ENCODE results near the gene PHLPP1.
"Not testable (repeated sequence)": the region's sequence is repeated elsewhere in the genome, so short reads cannot be mapped to it uniquely, and the experiment has no call there.

The PHLPP1 gene

DNA sequence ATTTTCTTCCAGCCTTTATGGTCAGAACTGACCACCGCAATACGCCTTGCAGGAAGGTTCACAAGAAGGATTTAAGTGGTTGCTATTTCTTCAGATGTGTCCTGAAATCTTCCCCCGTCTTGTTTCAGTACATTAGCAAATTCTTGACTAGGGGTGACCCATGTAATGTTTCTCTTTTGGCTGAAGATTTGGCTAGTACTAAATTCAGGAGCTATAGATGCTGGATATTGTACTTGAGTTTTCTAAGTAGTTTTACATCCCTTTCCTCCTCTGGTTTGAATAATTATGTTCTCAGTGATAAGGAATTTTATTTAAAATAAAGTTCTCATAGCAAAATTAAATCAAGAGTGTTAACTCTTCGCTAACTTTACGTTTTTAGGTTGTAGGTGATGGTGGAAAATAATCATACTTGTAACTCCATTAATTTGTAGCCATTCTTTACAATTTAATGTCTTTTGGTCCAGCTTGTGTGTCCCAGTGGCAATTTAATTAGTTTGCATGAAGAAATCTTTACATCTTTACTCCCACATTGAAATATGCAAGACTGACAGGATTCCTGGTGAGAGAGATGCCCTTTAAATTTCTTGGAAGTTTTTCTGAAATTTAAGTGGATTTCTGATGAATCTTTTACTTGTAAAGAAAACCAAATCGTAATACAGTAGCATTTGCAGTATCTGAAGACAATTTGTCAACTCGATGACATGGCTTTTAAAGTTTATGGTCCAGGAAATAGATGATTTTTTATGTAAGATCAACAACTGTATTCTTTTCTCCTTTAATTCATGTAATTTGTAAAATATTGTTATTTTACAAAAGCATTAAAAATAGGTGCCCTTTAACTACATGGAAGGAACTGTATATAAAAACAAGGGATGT lies 2.8 kb downstream of the PHLPP1 start:
- peak; percentile 8 for DNase-seq (ENCODE audit: low read depth)

- DNase-seq (ENCODE audit: low read depth) = no peak
These were observed 4.7 kb downstream of the PHLPP1 start for GRCh38 chr18:62720048-62720447.

DNA sequence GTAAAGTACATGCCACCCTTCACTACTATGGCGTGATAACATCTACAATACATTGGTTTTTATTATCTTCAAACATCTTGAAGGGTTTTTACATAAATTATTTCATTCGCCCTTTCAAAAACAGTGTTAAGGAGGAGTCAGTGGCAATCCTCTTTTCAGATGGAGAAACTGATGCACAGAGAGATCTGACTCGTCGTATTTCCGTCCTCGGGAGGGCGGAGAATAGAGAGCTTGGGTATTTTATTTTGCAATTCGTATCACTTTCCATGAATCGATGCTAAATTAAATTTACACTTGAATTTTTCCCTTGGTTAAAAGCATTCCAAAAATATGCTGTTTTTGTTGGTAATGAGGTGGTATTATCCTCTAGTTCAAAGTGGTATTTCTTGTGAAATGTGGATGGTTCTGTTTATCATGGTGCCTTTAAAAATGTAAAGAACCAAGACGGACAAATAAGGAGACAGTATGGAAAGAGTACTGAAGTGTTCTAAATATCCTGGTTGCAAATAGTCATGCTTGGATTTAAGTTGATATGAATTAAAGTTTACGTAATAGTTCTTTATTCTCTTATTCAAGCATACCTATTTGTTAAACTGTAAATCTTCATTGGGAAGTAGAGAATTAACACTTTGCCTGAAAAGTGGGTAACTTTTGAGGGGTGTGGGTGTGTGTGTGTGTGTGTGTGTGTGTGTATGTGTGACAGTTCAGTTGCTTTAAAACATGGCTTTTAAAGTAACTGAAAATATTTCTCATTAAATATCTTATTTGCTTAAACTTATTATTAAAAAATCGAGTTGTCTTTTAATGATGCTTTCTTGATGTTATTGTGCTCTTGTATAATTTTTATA lies 5.6 kb downstream of the PHLPP1 start:
- DNase-seq (ENCODE audit: low read depth) = no peak

DNA sequence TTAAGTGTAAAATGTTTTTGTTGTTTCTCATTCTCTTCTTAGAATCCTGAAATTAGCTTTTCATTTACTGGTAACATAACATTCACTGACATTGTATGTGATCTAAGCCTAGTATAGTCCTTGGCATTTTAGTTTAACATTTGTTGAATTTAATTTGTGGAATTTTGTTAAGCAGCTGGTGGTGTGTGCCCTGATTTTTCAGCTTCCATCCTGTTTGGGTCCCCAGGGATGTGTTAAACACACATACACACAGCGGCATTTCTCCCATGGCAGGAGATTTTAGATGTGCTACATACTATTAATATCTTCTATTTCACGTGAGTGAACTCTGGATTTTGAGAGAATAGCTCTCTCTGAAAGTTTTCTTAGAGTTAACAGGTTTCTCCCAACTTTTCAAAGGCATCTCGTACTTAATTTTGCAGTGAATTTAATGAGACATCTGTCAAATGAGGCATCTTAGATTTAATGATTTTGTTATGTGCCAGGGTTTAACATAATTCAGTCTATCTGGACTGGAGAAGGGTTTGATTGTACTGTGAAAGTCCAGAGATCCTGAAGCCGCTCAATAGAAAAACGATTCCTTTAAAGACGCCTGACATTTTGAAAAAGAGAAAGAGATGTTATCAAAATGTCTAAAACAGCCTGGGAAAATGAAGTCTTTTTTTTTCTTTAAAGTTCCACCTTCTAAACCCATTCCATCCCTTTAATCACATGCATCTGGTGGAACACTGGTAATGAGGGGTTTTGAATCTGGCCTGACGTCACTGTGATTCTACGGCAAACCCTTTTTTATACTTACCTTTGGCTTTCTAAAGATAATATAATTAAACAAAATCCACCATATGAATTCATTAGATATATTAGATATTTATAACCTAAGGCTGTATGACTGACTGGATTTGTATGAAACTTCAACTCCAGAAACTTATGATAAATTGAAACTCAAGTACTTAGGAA lies 6.8 kb downstream of the PHLPP1 start:
- no peak for DNase-seq (ENCODE audit: low read depth)

- DNase-seq (ENCODE audit: low read depth) = no peak
These were observed 8.4 kb downstream of the PHLPP1 start for GRCh38 chr18:62723666-62724281.

GRCh38 chr18:62725896-62726295 lies 10.6 kb downstream of the PHLPP1 start:
- DNase-seq (ENCODE audit: low read depth) = no peak

DNA sequence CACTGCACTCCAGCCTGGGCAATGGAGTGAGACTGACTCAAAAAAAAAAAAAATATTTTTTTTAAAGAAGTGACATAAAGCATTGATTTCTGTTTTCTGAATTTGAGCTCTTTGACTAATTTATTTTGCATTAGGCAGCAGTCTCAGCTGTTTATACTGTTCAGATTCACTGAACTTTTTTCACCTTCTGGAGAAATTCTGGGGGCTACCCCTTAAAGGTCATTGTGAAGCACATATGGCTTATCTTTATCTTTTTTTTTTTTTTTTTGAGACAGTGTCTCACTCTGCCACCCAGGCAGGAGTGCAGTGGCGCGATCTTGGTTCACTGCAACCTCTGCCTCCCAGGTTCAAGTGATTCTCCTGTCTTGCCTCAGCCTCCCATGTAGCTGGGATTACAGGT lies 12.9 kb downstream of the PHLPP1 start:
- no peak for DNase-seq (ENCODE audit: low read depth)

- no peak for DNase-seq (ENCODE audit: low read depth)
These were observed 14.4 kb downstream of the PHLPP1 start for GRCh38 chr18:62729487-62730386.

- DNase-seq (ENCODE audit: low read depth) = peak; percentile 73
These were observed 15.6 kb downstream of the PHLPP1 start for GRCh38 chr18:62730941-62731340.

DNA sequence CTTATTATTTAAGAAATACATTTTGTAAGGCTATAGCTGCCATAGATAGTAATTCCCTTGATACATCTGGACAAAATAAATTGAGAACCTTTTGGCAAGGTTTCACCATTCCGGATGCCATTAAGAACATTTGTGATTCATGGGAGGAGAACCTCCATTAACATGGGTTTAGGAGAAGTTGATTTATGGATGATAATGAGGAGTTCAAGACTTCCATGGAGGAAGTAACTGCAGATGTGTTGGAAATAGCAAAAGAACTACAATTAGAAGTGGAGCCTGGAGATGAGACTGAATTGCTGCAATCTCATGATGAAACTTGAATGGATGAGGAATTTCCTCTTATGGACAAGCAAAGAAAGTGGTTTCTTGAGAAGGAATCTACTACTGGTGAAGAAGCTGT lies 17.3 kb downstream of the PHLPP1 start:
- DNase-seq (ENCODE audit: low read depth) = no peak

DNA sequence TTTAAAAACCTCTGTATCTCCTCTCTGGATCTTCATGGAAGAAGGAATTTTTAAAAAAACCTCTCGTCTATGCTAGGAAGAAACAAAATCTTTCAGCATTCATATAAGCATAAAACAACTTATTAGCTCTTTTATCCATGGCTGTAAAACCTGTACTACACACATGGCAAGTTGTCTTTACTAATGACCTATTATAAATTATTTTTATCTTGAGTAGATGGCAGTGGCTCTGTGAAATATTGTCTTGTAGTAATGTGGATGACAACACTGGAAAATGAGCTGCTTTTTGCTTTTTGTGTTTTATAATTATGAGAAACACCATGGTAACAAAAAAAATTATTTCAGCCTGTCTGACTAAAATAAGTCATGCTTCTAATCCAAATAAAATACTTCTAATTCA lies 18.9 kb downstream of the PHLPP1 start:
- DNase-seq (ENCODE audit: low read depth) = no peak

- DNase-seq (ENCODE audit: low read depth) = no peak
These were observed 20.0 kb downstream of the PHLPP1 start for GRCh38 chr18:62735387-62735786.

GRCh38 chr18:62736077-62736855 lies 20.9 kb downstream of the PHLPP1 start:
- no peak for DNase-seq (ENCODE audit: low read depth)

DNA sequence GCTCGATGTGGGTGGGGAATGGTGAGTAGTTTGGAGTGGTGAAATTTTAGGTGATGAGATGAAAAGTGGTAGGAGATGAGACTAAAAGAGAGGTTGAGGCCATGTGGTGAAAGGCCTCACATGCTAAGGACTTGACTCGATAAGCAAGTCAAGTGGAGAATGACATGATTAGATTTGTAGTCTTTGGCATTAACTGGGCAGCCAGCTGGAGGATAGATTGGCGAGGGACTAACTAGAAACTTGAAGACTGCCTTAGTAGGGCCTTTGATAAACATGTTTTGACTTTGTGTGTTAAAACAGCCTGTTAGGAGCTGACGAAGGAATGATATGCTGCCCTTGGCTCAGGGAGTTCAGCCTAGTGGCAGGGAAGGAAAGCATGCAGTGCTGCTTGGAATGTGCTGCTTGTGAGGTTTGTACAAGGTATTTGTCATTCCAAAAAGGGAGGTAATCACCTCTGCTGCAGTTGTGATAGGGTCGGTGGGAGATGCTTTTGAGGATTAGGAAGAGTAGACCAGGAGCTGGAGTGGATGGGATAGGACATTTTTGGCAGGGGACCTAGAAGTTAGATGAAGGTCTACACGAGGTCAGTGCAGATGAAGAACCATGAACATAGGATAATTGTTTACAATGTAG lies 22.0 kb downstream of the PHLPP1 start:
- DNase-seq (ENCODE audit: low read depth) = no peak

GRCh38 chr18:62738639-62739038 lies 23.3 kb downstream of the PHLPP1 start:
- no peak for DNase-seq (ENCODE audit: low read depth)

DNA sequence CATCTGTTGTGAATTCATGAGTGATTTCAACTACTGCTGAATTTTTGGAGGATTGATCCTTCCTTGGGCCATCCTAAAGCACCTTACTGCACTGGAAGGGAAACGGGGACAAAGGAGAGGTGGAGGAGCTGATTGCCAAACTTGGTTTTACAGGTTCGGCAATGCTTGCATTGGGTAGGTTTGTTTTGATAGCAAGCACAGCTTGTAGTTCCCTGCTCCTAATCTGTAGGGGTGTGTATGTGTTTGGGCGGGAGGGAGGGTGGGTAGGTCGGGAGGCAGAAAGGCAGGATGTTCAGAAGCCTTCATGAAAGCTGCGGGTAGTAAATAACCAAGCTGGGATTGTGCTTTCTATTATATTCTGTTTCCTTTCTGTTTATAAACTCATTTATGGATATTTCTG lies 24.6 kb downstream of the PHLPP1 start:
- no peak for DNase-seq (ENCODE audit: low read depth)

DNA sequence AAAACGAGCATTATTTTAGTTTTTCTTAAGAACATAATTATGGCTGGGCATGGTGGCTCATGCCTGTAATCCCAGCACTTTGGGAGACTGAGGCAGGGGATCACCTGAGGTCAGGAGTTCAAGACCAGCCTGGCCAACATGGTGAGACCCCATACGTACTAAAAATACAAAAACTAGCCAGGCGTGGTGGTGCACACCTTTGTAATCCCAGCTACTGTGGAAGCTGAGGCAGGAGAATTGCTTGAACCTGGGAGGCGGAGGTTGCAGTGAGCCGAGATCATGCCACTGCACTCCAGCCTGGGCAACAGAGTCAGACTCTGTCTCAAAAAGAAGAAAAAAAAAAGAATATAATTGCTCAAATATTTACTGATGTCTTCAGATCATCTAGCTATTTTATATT lies 25.3 kb downstream of the PHLPP1 start:
- not testable (repeated sequence) for DNase-seq (ENCODE audit: low read depth)

GRCh38 chr18:62741118-62741566 lies 25.8 kb downstream of the PHLPP1 start:
- DNase-seq (ENCODE audit: low read depth) = peak; percentile 31

- no peak for DNase-seq (ENCODE audit: low read depth)
These were observed 26.2 kb downstream of the PHLPP1 start for GRCh38 chr18:62741584-62741983.

All from fibroblast of gingiva (primary cell).